Endodermal cell (in vitro differentiated cells): ENCODE results near the gene TCIRG1. TPM values are rescaled to one million over a fixed set of nuclear protein-coding genes. Genes with fewer than 3 reads are reported as not detected.
A peak's percentile ranks its signal among the peaks of the same experiment; 100 is the strongest.

Experiments
- DNase-seq: peaks from one replicate; pipeline ENCODE4 v3.0.0-alpha.2; 2017
- H3K27ac ChIP-seq: 2 replicates; pipeline ENCODE4 v1.5.1; 2013; ENCODE audit warnings: mild to moderate bottlenecking, low read depth, low read length, moderate library complexity
- H3K27me3 ChIP-seq: 2 replicates; pipeline ENCODE4 v1.6.1; 2013; ENCODE audit warnings: mild to moderate bottlenecking, low read length, moderate library complexity; ENCODE audit not compliant: insufficient read depth, control insufficient read depth, poor library complexity, severe bottlenecking
- H3K36me3 ChIP-seq: 2 replicates; pipeline ENCODE4 v1.7.0; 2013; ENCODE audit warnings: mild to moderate bottlenecking, low read length, moderate library complexity; ENCODE audit not compliant: control insufficient read depth, insufficient read depth
- H3K4me1 ChIP-seq: one replicate; pipeline ENCODE4 v1.7.0; 2013; ENCODE audit warnings: low read length; ENCODE audit not compliant: control insufficient read depth, insufficient read depth
- H3K4me3 ChIP-seq: 2 replicates; pipeline ENCODE4 v1.5.1; 2013; ENCODE audit warnings: mild to moderate bottlenecking, low read length, moderate library complexity
- H3K9ac ChIP-seq: 2 replicates; pipeline ENCODE4 v1.6.1; 2013; ENCODE audit warnings: mild to moderate bottlenecking, low read length, moderate library complexity; ENCODE audit not compliant: poor library complexity, severe bottlenecking; ENCODE audit errors: extremely low read depth
- H3K9me3 ChIP-seq: 2 replicates; pipeline ENCODE4 v1.6.1; 2013; ENCODE audit warnings: mild to moderate bottlenecking, low read length, moderate library complexity; ENCODE audit not compliant: control insufficient read depth
- H3K27ac Mint-ChIP-seq: 2 replicates; pipeline ENCODE4 v1.8.0; 2020; ENCODE audit warnings: mixed read lengths
- H3K27me3 Mint-ChIP-seq: 2 replicates; pipeline ENCODE4 v1.8.0; 2021; ENCODE audit warnings: mild to moderate bottlenecking, mixed read lengths; ENCODE audit not compliant: insufficient read depth
- H3K36me3 Mint-ChIP-seq: 2 replicates; pipeline ENCODE4 v1.8.0; 2020; ENCODE audit warnings: low read depth, mixed read lengths
- H3K4me1 Mint-ChIP-seq: 2 replicates; pipeline ENCODE4 v1.8.0; 2020; ENCODE audit warnings: mixed read lengths
- H3K4me3 Mint-ChIP-seq: 2 replicates; pipeline ENCODE4 v1.8.0; 2020; ENCODE audit warnings: mild to moderate bottlenecking, moderate library complexity, mixed read lengths
- H3K9me3 Mint-ChIP-seq: 2 replicates; pipeline ENCODE4 v1.8.0; 2020; ENCODE audit warnings: mild to moderate bottlenecking, mixed read lengths
- WGBS, 2 experiments: methylation state at CpG; one replicate each; pipeline versions ENCODE4 v1.1.5 to v1.1.7; 2013; ENCODE audit warnings: missing lambda C conversion rate in 2 of 2, mixed read lengths in 1 of 2; ENCODE audit not compliant: insufficient coverage in 1 of 2, insufficient read length in 1 of 2; 5-methylcytosine and 5-hydroxymethylcytosine counted together
- total RNA-seq, 2 donors: library from RNA; stranded (reverse); fragmentation: NEBNext Ultra II Directional in 1 of 2; extraction: Animal tissue kit (Norgen Biotek cat#: 25700) in 1 of 2; gene quantifications; 2 replicates in 1 of 2; 3 replicates in 1 of 2; pipeline ENCODE4 v1.2.1, GENCODE V29; 2021
- TF ChIP-seq, protein P1 (sequence below): fragments of 200-600 bp; sonication (generic); conservative IDR thresholded peaks from 2 replicates; pipeline ENCODE4 v1.5.0; 2021; ENCODE audit warnings: antibody characterized with exemption, mild to moderate bottlenecking

TCIRG1 gene
- total RNA-seq, 2 donors from 2014 or later: 61.6 to 70.4 TPM

DNA sequence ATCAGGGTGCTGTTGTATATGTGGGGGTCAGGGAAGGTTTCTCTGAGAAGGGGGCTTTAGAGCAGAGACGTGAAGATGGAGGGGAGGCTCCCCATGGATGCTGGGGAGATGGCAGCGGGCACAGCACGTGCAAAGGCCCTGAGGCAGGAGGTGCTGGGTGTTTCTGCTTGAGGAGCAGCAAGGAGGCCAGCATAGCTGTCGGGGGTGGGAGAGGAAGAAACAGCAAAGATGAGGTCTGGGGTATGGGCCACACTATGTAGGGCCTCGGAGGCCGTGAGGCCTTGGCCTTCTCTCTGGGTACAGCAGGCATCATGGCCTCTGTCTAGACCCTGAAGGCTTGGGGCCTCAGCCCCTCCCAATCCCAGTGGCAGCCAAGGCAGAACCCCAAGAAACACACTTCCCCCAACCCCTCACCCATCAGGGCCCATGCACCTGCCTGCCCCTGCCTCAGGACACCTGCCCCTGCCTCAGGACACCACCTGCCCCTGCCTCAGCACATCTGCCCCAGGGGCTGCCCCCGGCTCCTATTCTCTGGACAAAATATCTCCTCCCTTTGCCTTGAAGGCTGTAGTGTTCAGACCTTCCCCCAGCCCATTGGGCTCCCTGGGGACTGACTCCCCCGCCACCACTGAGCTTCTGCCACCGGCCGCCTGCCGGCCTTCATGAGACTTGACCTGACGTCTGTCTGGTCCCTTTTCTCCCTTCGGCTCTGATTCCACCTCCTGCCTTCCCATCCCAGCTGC is 22.5 kb upstream of the TCIRG1 start:
- Histone ChIP-seq H3K36me3 (no peaks in the 10 kb centered on the region), H3K4me3 (no peak overlapping the region), H3K4me1 (no peaks in the 10 kb centered on the region), H3K27me3 (no peaks in the 10 kb centered on the region), H3K9ac (no peak overlapping the region), H3K27ac (no peak overlapping the region), H3K9me3 (no peaks in the 10 kb centered on the region)
- no peaks in the 10 kb centered on the region for H3K9me3 Mint-ChIP-seq
- H3K36me3 Mint-ChIP-seq: no peaks in the 10 kb centered on the region
- H3K4me1 Mint-ChIP-seq: peaks cover 6% of the 10 kb centered on the region
- no peak overlapping the region for H3K4me3 Mint-ChIP-seq
- 82 to 86% methylated on average over 6 to 13 of the region's 13 CpGs for WGBS, 2 experiments
- TF ChIP-seq, protein P1, sequence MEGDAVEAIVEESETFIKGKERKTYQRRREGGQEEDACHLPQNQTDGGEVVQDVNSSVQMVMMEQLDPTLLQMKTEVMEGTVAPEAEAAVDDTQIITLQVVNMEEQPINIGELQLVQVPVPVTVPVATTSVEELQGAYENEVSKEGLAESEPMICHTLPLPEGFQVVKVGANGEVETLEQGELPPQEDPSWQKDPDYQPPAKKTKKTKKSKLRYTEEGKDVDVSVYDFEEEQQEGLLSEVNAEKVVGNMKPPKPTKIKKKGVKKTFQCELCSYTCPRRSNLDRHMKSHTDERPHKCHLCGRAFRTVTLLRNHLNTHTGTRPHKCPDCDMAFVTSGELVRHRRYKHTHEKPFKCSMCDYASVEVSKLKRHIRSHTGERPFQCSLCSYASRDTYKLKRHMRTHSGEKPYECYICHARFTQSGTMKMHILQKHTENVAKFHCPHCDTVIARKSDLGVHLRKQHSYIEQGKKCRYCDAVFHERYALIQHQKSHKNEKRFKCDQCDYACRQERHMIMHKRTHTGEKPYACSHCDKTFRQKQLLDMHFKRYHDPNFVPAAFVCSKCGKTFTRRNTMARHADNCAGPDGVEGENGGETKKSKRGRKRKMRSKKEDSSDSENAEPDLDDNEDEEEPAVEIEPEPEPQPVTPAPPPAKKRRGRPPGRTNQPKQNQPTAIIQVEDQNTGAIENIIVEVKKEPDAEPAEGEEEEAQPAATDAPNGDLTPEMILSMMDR: no peak
- H3K27ac Mint-ChIP-seq: no peak overlapping the region
- no peaks in the 10 kb centered on the region for H3K27me3 Mint-ChIP-seq
- DNase-seq: no peak

DNA sequence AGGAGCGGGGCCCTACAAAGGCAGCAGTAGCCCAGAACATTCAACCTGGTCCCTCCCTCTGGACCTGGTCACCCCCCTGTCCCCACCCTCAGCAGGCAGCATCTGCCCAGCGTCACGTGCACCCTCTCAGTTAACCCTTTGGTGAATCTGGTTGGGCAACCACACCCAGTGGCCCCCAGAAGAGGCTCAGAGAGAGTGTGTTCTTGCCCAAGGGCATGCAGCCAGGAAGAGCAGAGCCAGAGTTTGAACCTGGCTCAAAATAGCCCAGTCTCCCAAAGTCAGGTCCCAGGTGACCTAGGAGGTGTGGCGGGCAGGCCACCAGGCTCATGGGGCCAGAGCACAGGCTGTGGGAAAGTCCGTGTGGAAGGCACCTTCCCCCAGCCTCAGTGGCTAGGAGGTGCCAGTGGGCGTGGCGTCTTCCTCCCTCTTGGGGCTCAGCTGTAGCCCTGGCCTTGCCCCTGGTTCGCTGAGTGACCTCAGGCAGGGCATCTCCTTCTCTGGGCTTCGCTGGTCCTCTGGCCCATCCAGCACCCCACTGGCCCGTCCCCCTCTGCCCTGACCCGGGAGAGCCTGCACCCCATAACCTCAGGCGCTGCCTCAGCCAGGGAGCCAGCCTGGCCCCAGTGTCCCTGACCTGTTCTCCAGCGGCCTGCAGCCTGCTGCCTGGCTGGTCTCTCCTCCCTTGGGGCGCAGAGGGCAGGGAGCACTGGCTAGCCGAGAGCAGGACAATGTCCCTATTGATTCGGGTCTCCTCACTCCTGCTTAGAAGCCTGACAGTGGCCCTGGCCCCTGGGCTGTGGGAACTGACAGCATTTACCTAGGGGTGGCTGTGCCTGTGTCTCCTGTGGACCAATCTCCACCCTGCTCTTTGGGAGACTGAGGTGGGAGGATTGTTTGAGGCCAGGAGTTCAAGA is 21.7 kb upstream of the TCIRG1 start:
- Mint-ChIP-seq H3K4me1 (peaks cover 6% of the 10 kb centered on the region), H3K36me3 (no peaks in the 10 kb centered on the region), H3K27ac (no peak overlapping the region), H3K4me3 (no peak overlapping the region), H3K27me3 (no peaks in the 10 kb centered on the region), H3K9me3 (no peaks in the 10 kb centered on the region)
- no peak overlapping the region for H3K4me3 ChIP-seq
- TF ChIP-seq, protein P1: no peak
- H3K9me3 ChIP-seq: no peaks in the 10 kb centered on the region
- H3K4me1 ChIP-seq: no peaks in the 10 kb centered on the region
- no peak for DNase-seq
- 84 to 97% methylated on average over 8 to 16 of the region's 16 CpGs for WGBS, 2 experiments
- no peak overlapping the region for H3K27ac ChIP-seq
- no peak overlapping the region for H3K9ac ChIP-seq
- H3K36me3 ChIP-seq: no peaks in the 10 kb centered on the region
- H3K27me3 ChIP-seq: no peaks in the 10 kb centered on the region

DNA sequence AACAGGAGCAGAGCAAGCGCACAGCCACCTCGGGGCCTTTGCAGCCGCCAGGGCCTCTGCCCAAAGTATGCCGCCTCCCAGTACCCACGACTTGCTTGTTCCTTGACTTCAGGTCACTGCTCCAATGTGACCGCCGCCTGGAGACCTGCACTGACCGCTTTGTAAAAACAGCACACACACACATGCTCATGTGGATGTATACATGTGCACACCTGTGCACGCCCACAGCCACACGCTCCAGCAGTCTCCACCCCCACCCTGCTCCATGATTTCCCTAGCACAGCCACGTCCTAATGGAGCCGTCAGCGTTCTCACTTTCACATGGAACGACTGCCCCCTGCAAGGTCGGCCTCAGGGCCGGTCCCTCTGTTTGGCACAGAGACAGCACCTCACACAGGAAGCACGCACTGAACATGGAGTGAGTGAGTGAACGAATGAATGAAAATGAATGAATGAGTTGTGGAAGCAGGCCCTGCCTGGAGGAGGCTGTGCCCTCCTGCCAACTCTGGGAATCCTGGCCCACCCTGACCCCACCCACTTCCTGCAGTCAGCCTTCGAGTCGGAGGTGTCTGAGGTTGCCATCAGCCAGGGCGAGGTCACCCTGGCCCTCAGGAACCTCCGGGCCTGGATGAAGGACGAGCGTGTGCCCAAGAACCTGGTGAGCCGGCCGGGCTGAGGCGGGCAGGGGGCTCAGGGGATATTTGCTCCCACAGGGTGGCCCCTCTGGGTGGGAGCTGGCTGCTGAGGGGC is 20.7 kb upstream of the TCIRG1 start:
- H3K27ac Mint-ChIP-seq: peak overlapping the region; percentile 17
- H3K27me3 ChIP-seq: no peaks in the 10 kb centered on the region
- DNase-seq: no peak
- no peaks in the 10 kb centered on the region for H3K9me3 Mint-ChIP-seq
- no peak overlapping the region for H3K9ac ChIP-seq
- no peak overlapping the region for H3K4me3 Mint-ChIP-seq
- peaks cover 6% of the 10 kb centered on the region for H3K4me1 Mint-ChIP-seq
- H3K36me3 ChIP-seq: no peaks in the 10 kb centered on the region
- H3K27ac ChIP-seq: no peak overlapping the region
- no peaks in the 10 kb centered on the region for H3K36me3 Mint-ChIP-seq
- TF ChIP-seq, protein P1: no peak
- H3K4me3 ChIP-seq: no peak overlapping the region
- H3K9me3 ChIP-seq: no peaks in the 10 kb centered on the region
- no peaks in the 10 kb centered on the region for H3K4me1 ChIP-seq
- no peaks in the 10 kb centered on the region for H3K27me3 Mint-ChIP-seq
- 88 to 91% methylated on average over 21 to 27 of the region's 27 CpGs for WGBS, 2 experiments
